WTC11 (cell line): Measurements from ENCODE around the gene ADAMTSL5. TPM values are rescaled to one million over a fixed set of nuclear protein-coding genes. Genes with fewer than 3 reads are reported as not detected.

ENCODE experiments used
- ATAC-seq: fragments of 200-7000 bp; cut with Tn5 transposase; 2 replicates; pipeline ENCODE4 v1.10.0; 2021; ENCODE audit warnings: mild to moderate bottlenecking, moderate library complexity
- CTCF ChIA-PET: fragments of 300-600 bp; sonication (Branson Sonifier 250); formaldehyde crosslinking; loops from one replicate; lab custom pipeline; 2021; ENCODE audit warnings: antibody characterized with exemption; lab: Charles Lee
- POLR2A ChIA-PET: fragments of 350-600 bp; sonication (Branson Sonifier 250); formaldehyde crosslinking; loops from one replicate; lab custom pipeline; 2021; ENCODE audit warnings: antibody characterized with exemption; lab: Charles Lee
- DNase-seq: peaks from one replicate; pipeline ENCODE4 v3.0.0; 2021; ENCODE audit warnings: low spot score
- H3K27ac Mint-ChIP-seq: 2 replicates; pipeline ENCODE4 v1.8.0; 2021; ENCODE audit warnings: mixed read lengths
- H3K27me3 Mint-ChIP-seq: 2 replicates; pipeline ENCODE4 v1.8.0; 2021; ENCODE audit warnings: low read depth, mild to moderate bottlenecking, moderate library complexity, mixed read lengths
- H3K36me3 Mint-ChIP-seq: 2 replicates; pipeline ENCODE4 v1.8.0; 2021; ENCODE audit warnings: mixed read lengths
- H3K4me1 Mint-ChIP-seq: 2 replicates; pipeline ENCODE4 v1.8.0; 2022; ENCODE audit warnings: mixed read lengths
- H3K4me3 Mint-ChIP-seq: 2 replicates; pipeline ENCODE4 v1.8.0; 2021; ENCODE audit warnings: mild to moderate bottlenecking, moderate library complexity, mixed read lengths
- H3K9me3 Mint-ChIP-seq: 2 replicates; pipeline ENCODE4 v1.8.0; 2021; ENCODE audit warnings: mixed read lengths
- ATF6 ChIP-seq: sonication (generic); formaldehyde crosslinking; IDR thresholded peaks from 2 replicates; pipeline ENCODE4 v1.8.1; 2023; ENCODE audit warnings: mild to moderate bottlenecking, missing genetic modification reagents
- CREB1 ChIP-seq: sonication (generic); formaldehyde crosslinking; IDR thresholded peaks from 2 replicates; pipeline ENCODE4 v1.8.0; 2023; ENCODE audit warnings: mild to moderate bottlenecking, missing genetic modification reagents
- FOXJ3 ChIP-seq: sonication (generic); formaldehyde crosslinking; IDR thresholded peaks from 2 replicates; pipeline ENCODE4 v1.9.0; 2021; ENCODE audit warnings: missing genetic modification reagents, mild to moderate bottlenecking, borderline replicate concordance
- JUN ChIP-seq: sonication (generic); formaldehyde crosslinking; IDR thresholded peaks from 2 replicates; pipeline ENCODE4 v1.8.0; 2023; ENCODE audit warnings: mild to moderate bottlenecking, missing genetic modification reagents
- NFATC4 ChIP-seq: fragments of 250-450 bp; sonication (Bioruptor Pico); IDR thresholded peaks from 2 replicates; pipeline ENCODE4 v1.9.0; 2021; ENCODE audit warnings: mild to moderate bottlenecking
- NR1H2 ChIP-seq: sonication (generic); formaldehyde crosslinking; IDR thresholded peaks from 2 replicates; pipeline ENCODE4 v1.9.0; 2021; ENCODE audit warnings: mild to moderate bottlenecking, moderate library complexity, missing genetic modification reagents
- NR3C1 ChIP-seq: sonication (generic); formaldehyde crosslinking; conservative IDR thresholded peaks from 2 replicates; pipeline ENCODE4 v1.8.1; 2023; ENCODE audit warnings: low read depth, mild to moderate bottlenecking, missing genetic modification reagents
- PRRX2 ChIP-seq: fragments of 250-450 bp; sonication (Bioruptor Pico); IDR thresholded peaks from 2 replicates; pipeline ENCODE4 v1.8.0; 2021; ENCODE audit warnings: mild to moderate bottlenecking
- SMAD3 ChIP-seq: sonication (generic); formaldehyde crosslinking; IDR thresholded peaks from 2 replicates; pipeline ENCODE4 v1.8.0; 2022; ENCODE audit warnings: missing genetic modification reagents, mild to moderate bottlenecking, borderline replicate concordance
- ZNF219 ChIP-seq: sonication (generic); formaldehyde crosslinking; IDR thresholded peaks from 2 replicates; pipeline ENCODE4 v1.8.0; 2023; ENCODE audit warnings: missing genetic modification reagents, mild to moderate bottlenecking, borderline replicate concordance
- ZNF232 ChIP-seq: sonication (generic); formaldehyde crosslinking; IDR thresholded peaks from 2 replicates; pipeline ENCODE4 v1.8.0; 2022; ENCODE audit warnings: mild to moderate bottlenecking, missing genetic modification reagents
- ZNF317 ChIP-seq: sonication (generic); formaldehyde crosslinking; IDR thresholded peaks from 2 replicates; pipeline ENCODE4 v1.8.1; 2023; ENCODE audit warnings: low read depth, mild to moderate bottlenecking, moderate library complexity, missing genetic modification reagents, borderline replicate concordance
- ZNF423 ChIP-seq: fragments of 250-450 bp; sonication (Bioruptor Pico); IDR thresholded peaks from 2 replicates; pipeline ENCODE4 v2.1.2; 2022; ENCODE audit warnings: mild to moderate bottlenecking, moderate library complexity
- total RNA-seq: library from RNA; stranded (reverse); gene quantifications from 3 replicates; pipeline ENCODE4 v1.2.3, GENCODE V29; 2021
- TF ChIP-seq, protein P1 (sequence below): fragments of 250-450 bp; sonication (Bioruptor Pico); conservative IDR thresholded peaks from 2 replicates; pipeline ENCODE4 v1.9.0; 2021; ENCODE audit warnings: mild to moderate bottlenecking
- TF ChIP-seq, protein P2 (sequence below): fragments of 250-450 bp; sonication (Bioruptor Pico); IDR thresholded peaks from 2 replicates; pipeline ENCODE4 v1.9.0; 2021; ENCODE audit warnings: moderate library complexity, mild to moderate bottlenecking, inconsistent platforms, borderline replicate concordance
- TF ChIP-seq, protein P3 (sequence below): sonication (generic); formaldehyde crosslinking; IDR thresholded peaks from 2 replicates; pipeline ENCODE4 v1.8.0; 2022; ENCODE audit warnings: mild to moderate bottlenecking, missing genetic modification reagents

Gene ADAMTSL5
- total RNA-seq, 1 experiment from 2014 or later: 1.5 TPM

- TF ChIP-seq, protein P1, sequence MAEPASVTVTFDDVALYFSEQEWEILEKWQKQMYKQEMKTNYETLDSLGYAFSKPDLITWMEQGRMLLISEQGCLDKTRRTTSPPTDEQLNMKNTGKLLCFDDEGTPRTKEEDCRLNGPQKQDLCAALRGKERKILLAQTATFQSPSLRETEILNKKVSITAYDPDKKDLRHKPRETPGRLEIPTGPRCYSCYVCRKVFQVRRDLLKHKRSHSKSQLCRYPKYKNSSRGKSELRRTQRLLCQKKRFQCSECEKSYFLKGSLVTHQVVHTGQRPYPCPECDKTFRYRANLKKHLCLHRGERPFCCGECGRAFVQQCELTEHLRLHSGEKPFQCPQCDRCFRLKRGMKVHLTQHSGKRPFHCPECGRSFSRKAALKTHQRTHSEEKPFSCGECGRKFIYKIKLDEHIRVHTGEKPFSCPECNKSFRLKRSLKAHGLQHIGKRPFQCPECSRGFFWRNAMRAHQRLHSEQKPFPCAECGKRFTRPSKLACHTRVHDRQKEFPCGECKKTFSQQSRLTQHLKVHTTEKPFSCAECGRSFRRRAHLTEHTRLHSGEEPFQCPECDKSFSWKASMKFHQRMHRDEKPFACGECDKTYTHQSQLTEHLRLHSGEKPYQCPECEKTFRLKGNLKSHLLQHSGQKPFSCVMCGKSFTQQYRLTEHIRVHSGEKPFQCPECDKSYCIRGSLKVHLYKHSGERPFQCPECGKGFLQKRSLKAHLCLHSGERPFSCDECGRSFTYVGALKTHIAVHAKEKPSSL (CRISPR knock-in tag): no peak
- TF ChIP-seq FOXJ3 (CRISPR knock-in tag) (no peak), PRRX2 (CRISPR knock-in tag) (no peak), ZNF232 (CRISPR knock-in tag) (no peak)
Measured at GRCh38 chr19:1483979-1484428, 28.8 kb downstream of the ADAMTSL5 start (continued).

GRCh38 chr19:1483131-1483978 lies 29.5 kb downstream of the ADAMTSL5 start:
- Mint-ChIP-seq H3K36me3 (no peaks in the 10 kb centered on the region; the same call in 1 of the 2 replicates), H3K4me1 (peaks cover 4% of the 10 kb centered on the region; the same call in 1 of the 2 replicates), H3K9me3 (no peaks in the 10 kb centered on the region), H3K4me3 (no peak overlapping the region), H3K27me3 (no peaks in the 10 kb centered on the region; the same call in 1 of the 2 replicates), H3K27ac (no peak overlapping the region)
- ATAC-seq (no peak), DNase-seq (no peak)
- TF ChIP-seq ZNF219 (CRISPR knock-in tag): no peak
- no peak for TF ChIP-seq ZNF232 (CRISPR knock-in tag)
- TF ChIP-seq, protein P2, sequence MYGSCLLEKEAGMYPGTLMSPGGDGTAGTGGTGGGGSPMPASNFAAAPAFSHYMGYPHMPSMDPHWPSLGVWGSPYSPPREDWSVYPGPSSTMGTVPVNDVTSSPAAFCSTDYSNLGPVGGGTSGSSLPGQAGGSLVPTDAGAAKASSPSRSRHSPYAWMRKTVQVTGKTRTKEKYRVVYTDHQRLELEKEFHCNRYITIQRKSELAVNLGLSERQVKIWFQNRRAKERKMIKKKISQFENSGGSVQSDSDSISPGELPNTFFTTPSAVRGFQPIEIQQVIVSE (CRISPR knock-in tag): no peak
- TF ChIP-seq JUN (CRISPR knock-in tag): no peak
- no peak for TF ChIP-seq ZNF423
- TF ChIP-seq ATF6 (CRISPR knock-in tag): no peak
- ChIA-PET POLR2A (no interaction called here), CTCF (interaction anchor here (0.6 kb wide), 1 partner anchor 309 kb away, joined by 3 read pairs; no protein-coding TSS in a partner anchor)

- ChIA-PET CTCF (interaction anchor here (0.6 kb wide), 1 partner anchor 310 kb away, joined by 3 read pairs; no protein-coding TSS in a partner anchor), POLR2A (no interaction called here)
- DNase-seq (no peak), ATAC-seq (no peak)
- no peak for TF ChIP-seq SMAD3 (CRISPR knock-in tag)
- TF ChIP-seq NFATC4: no peak
- TF ChIP-seq CREB1 (CRISPR knock-in tag): no peak
- TF ChIP-seq ZNF317 (CRISPR knock-in tag): no peak
- no peak for TF ChIP-seq NR3C1 (CRISPR knock-in tag)
- TF ChIP-seq, protein P3, sequence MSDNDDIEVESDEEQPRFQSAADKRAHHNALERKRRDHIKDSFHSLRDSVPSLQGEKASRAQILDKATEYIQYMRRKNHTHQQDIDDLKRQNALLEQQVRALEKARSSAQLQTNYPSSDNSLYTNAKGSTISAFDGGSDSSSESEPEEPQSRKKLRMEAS (CRISPR knock-in tag): no peak
- no peak for TF ChIP-seq NR1H2 (CRISPR knock-in tag)
- Mint-ChIP-seq H3K4me3 (no peak overlapping the region), H3K27ac (no peak overlapping the region), H3K4me1 (peaks cover 7% of the 10 kb centered on the region; the same call in 1 of the 2 replicates), H3K27me3 (no peaks in the 10 kb centered on the region; the same call in 1 of the 2 replicates), H3K9me3 (no peaks in the 10 kb centered on the region), H3K36me3 (no peaks in the 10 kb centered on the region; the same call in 1 of the 2 replicates)
Measured at GRCh38 chr19:1482361-1483130, 30.3 kb downstream of the ADAMTSL5 start.
